ENCODE results near the gene EFNA5. TPM values are rescaled to one million over a fixed set of nuclear protein-coding genes. Genes with fewer than 3 reads are reported as not detected.

Gene EFNA5
- total and polyA plus RNA-seq, 7 donors, result 0.32 to 5.4 (median 2.1) TPM

- Histone ChIP-seq H3K4me3 (no peak overlapping the region), H3K27ac (no peak overlapping the region), H3K9me3 (no peaks in the 10 kb centered on the region), H3K36me3 (ENCODE audit: insufficient read depth in 1 of 2, low read depth in 1 of 2) (no peaks in the 10 kb centered on the region), H3K4me1 (peaks cover 6% of the 10 kb centered on the region), H3K27me3 (ENCODE audit: insufficient read depth in 3 of 3, low read length in 2 of 3) (no peaks in the 10 kb centered on the region)
- no peak for ATAC-seq
- TF ChIP-seq CTCF (IDR thresholded peaks at IDR 0.05), result no peak
- intact Hi-C loops (cut with DNase I), result no loop called here
- DNase-seq, result no peak
- WGBS, 3 donors, result 89 to 97% (median 92%) methylated on average over 4 of the region's 4 CpGs
Observed at GRCh38 chr5:107558823-107559375, 111.8 kb downstream of the EFNA5 start.

GRCh38 chr5:107557051-107557658 lies 113.6 kb downstream of the EFNA5 start:
- Histone ChIP-seq H3K9me3 (no peaks in the 10 kb centered on the region), H3K27ac (peak overlapping the region; percentile 25), H3K36me3 (ENCODE audit: insufficient read depth in 1 of 2, low read depth in 1 of 2) (no peaks in the 10 kb centered on the region), H3K4me1 (peaks cover 6% of the 10 kb centered on the region), H3K4me3 (no peak overlapping the region), H3K27me3 (ENCODE audit: insufficient read depth in 3 of 3, low read length in 2 of 3) (no peaks in the 10 kb centered on the region)
- intact Hi-C loops (cut with DNase I), result no loop called here
- ATAC-seq (peak; percentile 81 to 96 (median 89)), DNase-seq (peak; percentile 30 to 49)
- TF ChIP-seq CTCF (IDR thresholded peaks at IDR 0.05), result no peak
- WGBS, 3 donors, result 26 to 39% (median 33%) methylated on average over 11 of the region's 11 CpGs

- ATAC-seq, result no peak
- Histone ChIP-seq H3K27me3 (ENCODE audit: insufficient read depth in 3 of 3, low read length in 2 of 3) (no peaks in the 10 kb centered on the region), H3K9me3 (no peaks in the 10 kb centered on the region), H3K4me1 (peaks cover 6% of the 10 kb centered on the region), H3K36me3 (ENCODE audit: insufficient read depth in 1 of 2, low read depth in 1 of 2) (no peaks in the 10 kb centered on the region), H3K27ac (peak overlapping the region; percentile 25), H3K4me3 (no peak overlapping the region)
- no peak for DNase-seq
- no peak for TF ChIP-seq CTCF (IDR thresholded peaks at IDR 0.05)
- intact Hi-C loops (cut with DNase I), result no loop called here
- WGBS, 3 donors, result 95 to 98% (median 97%) methylated on average over 7 of the region's 7 CpGs
Observed at GRCh38 chr5:107556575-107556974, 114.2 kb downstream of the EFNA5 start.

GRCh38 chr5:107555425-107556090 lies 115.2 kb downstream of the EFNA5 start:
- no peak for TF ChIP-seq CTCF (IDR thresholded peaks at IDR 0.05)
- Histone ChIP-seq H3K27me3 (ENCODE audit: insufficient read depth in 3 of 3, low read length in 2 of 3) (no peaks in the 10 kb centered on the region), H3K4me3 (no peak overlapping the region), H3K36me3 (ENCODE audit: insufficient read depth in 1 of 2, low read depth in 1 of 2) (no peaks in the 10 kb centered on the region), H3K27ac (no peak overlapping the region), H3K9me3 (no peaks in the 10 kb centered on the region), H3K4me1 (peaks cover 6% of the 10 kb centered on the region)
- intact Hi-C loops (cut with DNase I), result no loop called here
- DNase-seq, result no peak
- no peak for ATAC-seq
- 84 to 90% (median 87%) methylated on average over 4 of the region's 4 CpGs for WGBS, 3 donors

All from psoas muscle (tissue), 8 donors.